ENCODE data around the gene GRIK5. TPM values are rescaled to one million over a fixed set of nuclear protein-coding genes. Genes with fewer than 3 reads are reported as not detected.

The GRIK5 gene
- total and polyA plus RNA-seq, 2 donors (not counting 3 experiments of a cell fraction or from before 2014, with no cell fraction given): 0.80 to 2.2 TPM

GRCh38 chr19:42108527-42109389 lies 38.8 kb upstream of the GRIK5 start:
- no peak overlapping the region for H3K27ac ChIP-seq (ENCODE audit: insufficient read depth, low read depth, low read length)
- no peak for TF ChIP-seq POLR2AphosphoS5 (IDR thresholded peaks at IDR 0.05; ENCODE audit: insufficient read depth, low read depth, low read length)
- peak; percentile 9 for TF ChIP-seq MYC (IDR thresholded peaks at IDR 0.05; ENCODE audit: low read depth, low read length)
- no peak for TF ChIP-seq FOS (IDR thresholded peaks at IDR 0.05; ENCODE audit: borderline replicate concordance, insufficient read depth, low read length)
- no peak for TF ChIP-seq POLR2A (IDR thresholded peaks at IDR 0.05; ENCODE audit: low read depth, low read length)
- TF ChIP-seq CTCF (IDR thresholded peaks at IDR 0.05; ENCODE audit: extremely low read depth in 1 of 2, insufficient read depth in 1 of 2, low read depth in 1 of 2, low read length in 2 of 2): peak; percentile 99 to 100
- no peak for TF ChIP-seq JUN (IDR thresholded peaks at IDR 0.05; ENCODE audit: borderline replicate concordance, insufficient read depth, insufficient read length, low read depth)
- TF ChIP-seq EZH2 (IDR thresholded peaks at IDR 0.05; ENCODE audit: borderline replicate concordance, low read depth, low read length, severe bottlenecking): no peak
- no peak for TF ChIP-seq GATA2 (IDR thresholded peaks at IDR 0.05; ENCODE audit: insufficient read depth, insufficient read length, low read depth, low read length)
- H3K9me1 ChIP-seq (replicated peaks; ENCODE audit: control insufficient read depth, extremely low read depth, insufficient read depth, low read length): no peaks in the 10 kb centered on the region
- intact Hi-C loops (cut with micrococcal nuclease) (loop anchor here (1.0 to 2.0 kb wide), 7 partner anchors 25 to 324 kb away; partner anchors contain the start of gene MEGF8), dilution Hi-C loops (cut with MboI; ENCODE audit: extremely low pct_ligation_motif_present, low sequenced_read_pairs) (no loop called here)
- DNase-seq (ENCODE audit: low read depth, low spot score): peak; percentile 90
- H4K20me1 ChIP-seq (replicated peaks; ENCODE audit: control insufficient read depth, extremely low read depth, insufficient read depth, low read length): no peaks in the 10 kb centered on the region
- ChIA-PET CTCF (interaction anchor here (0.6 to 4.0 kb wide), 25 partner anchors 9 to 332 kb away, joined by 3 to 69 read pairs (median 4); partner anchors contain the start of genes GSK3A and POU2F2), POLR2A (interaction anchor here (1.4 kb wide), 1 partner anchor 13 kb away, joined by 4 read pairs; no protein-coding TSS in a partner anchor)
- no peaks in the 10 kb centered on the region for H3K9me3 ChIP-seq (replicated peaks; ENCODE audit: control insufficient read depth, insufficient read depth, low read length)
- H2AFZ ChIP-seq (ENCODE audit: low read depth, low read length): no peak overlapping the region
- peak; percentile 97 for FAIRE-seq
- H3K4me1 ChIP-seq (ENCODE audit: control insufficient read depth, extremely low read depth, insufficient read depth, low read length): peaks cover 20% of the 10 kb centered on the region
- H3K4me3 ChIP-seq (replicated peaks in 1 of 3; ENCODE audit: insufficient read depth in 1 of 3, low read depth in 1 of 3, low read length in 3 of 3): no peak overlapping the region
- BruUV-seq (replicated peaks): no TSS peak
- H3K4me2 ChIP-seq (ENCODE audit: insufficient read depth, low read length): no peak overlapping the region
- H3K79me2 ChIP-seq (ENCODE audit: control insufficient read depth, insufficient read depth, low read length): no peaks in the 10 kb centered on the region
- H3K36me3 ChIP-seq (ENCODE audit: control insufficient read depth in 2 of 2, extremely low read depth in 1 of 2, insufficient read depth in 2 of 2, low read length in 2 of 2): no peaks in the 10 kb centered on the region
- peaks cover 3% of the 10 kb centered on the region in 2 experiments for H3K27me3 ChIP-seq (ENCODE audit: control insufficient read depth in 2 of 2, insufficient read depth in 2 of 2, low read length in 2 of 2)
- no peak overlapping the region for H3K9ac ChIP-seq (replicated peaks; ENCODE audit: extremely low read depth, insufficient read depth, low read length)

All from endothelial cell of umbilical vein (primary cell).